Endothelial cell of umbilical vein (primary cell): ENCODE results near the gene MYO7B. TPM values are rescaled to one million over a fixed set of nuclear protein-coding genes. Genes with fewer than 3 reads are reported as not detected.

ENCODE experiments used
- BruUV-seq: library from RNA; stranded (reverse); fragments of 400-500 nt; replicated peaks from 2 replicates; lab custom pipeline; 2021; lab: Mats Ljungman, UMichigan
- CTCF ChIA-PET: fragments of 300-600, 350-600 bp; sonication (Branson Sonifier 250); formaldehyde crosslinking; loops from one replicate; lab custom pipeline; 2021; ENCODE audit warnings: antibody characterized with exemption, inconsistent platforms; lab: Charles Lee
- POLR2A ChIA-PET: fragments of 300-600, 350-600 bp; sonication (Branson Sonifier 250); formaldehyde crosslinking; loops from one replicate; lab custom pipeline; 2021; ENCODE audit warnings: antibody characterized with exemption, inconsistent platforms; lab: Charles Lee
- DNase-seq: peaks from one replicate; pipeline ENCODE4 v3.0.0-alpha.2; 2011; ENCODE audit warnings: low read depth, low spot score
- FAIRE-seq: peaks from 2 replicates; lab custom pipeline; 2011; peaks lifted over from hg19 to GRCh38; lab: Jason Lieb, UNC
- H2AFZ ChIP-seq: 2 replicates; pipeline ENCODE4 v1.6.0; 2012; ENCODE audit warnings: low read depth, low read length, control low read depth, inconsistent platforms
- H3K27ac ChIP-seq: 2 replicates; pipeline ENCODE4 v1.5.1; 2011; ENCODE audit warnings: low read depth, mild to moderate bottlenecking, control low read depth, low read length, moderate library complexity; ENCODE audit not compliant: insufficient read depth
- H3K27me3 ChIP-seq, 2 experiments: 2 replicates each; pipeline versions ENCODE4 v1.6.0 to v1.6.1; 2011; ENCODE audit warnings: low read length in 2 of 2, mixed read lengths in 1 of 2; ENCODE audit not compliant: control insufficient read depth in 2 of 2, insufficient read depth in 2 of 2
- H3K36me3 ChIP-seq, 2 experiments: 2 replicates in 1 of 2; 3 replicates in 1 of 2; pipeline ENCODE4 v1.5.1; 2011; ENCODE audit warnings: low read length in 2 of 2, mild to moderate bottlenecking in 1 of 2, moderate library complexity in 1 of 2; ENCODE audit not compliant: control insufficient read depth in 2 of 2, insufficient read depth in 2 of 2; ENCODE audit errors: extremely low read depth in 1 of 2
- H3K4me1 ChIP-seq: 3 replicates; pipeline ENCODE4 v1.5.1; 2011; ENCODE audit warnings: mild to moderate bottlenecking, low read length; ENCODE audit not compliant: control insufficient read depth, insufficient read depth; ENCODE audit errors: extremely low read depth
- H3K4me2 ChIP-seq: 2 replicates; pipeline ENCODE4 v1.6.1; 2011; ENCODE audit warnings: low read length, control low read depth, mixed read lengths; ENCODE audit not compliant: insufficient read depth
- H3K4me3 ChIP-seq, 3 experiments: fragments of 200-600 bp in 1 of 3; sonication (generic), shearing (Covaris generic) in 1 of 3; replicated peaks in 1 of 3; 2 replicates each; pipeline ENCODE4 v1.5.1; 2011 to 2016; ENCODE audit warnings: control low read depth in 3 of 3, low read length in 3 of 3, mild to moderate bottlenecking in 2 of 3, inconsistent platforms in 1 of 3, low read depth in 1 of 3, moderate library complexity in 1 of 3; ENCODE audit not compliant: insufficient read depth in 1 of 3
- H3K79me2 ChIP-seq: 2 replicates; pipeline ENCODE4 v1.6.0; 2012; ENCODE audit warnings: low read length, inconsistent platforms; ENCODE audit not compliant: control insufficient read depth, insufficient read depth
- H3K9ac ChIP-seq: replicated peaks from 2 replicates; pipeline ENCODE3; 2011; ENCODE audit warnings: low read length, control low read depth; ENCODE audit not compliant: insufficient read depth; ENCODE audit errors: extremely low read depth
- H3K9me1 ChIP-seq: replicated peaks from 3 replicates; pipeline ENCODE4 v1.6.0; 2011; ENCODE audit warnings: mild to moderate bottlenecking, low read length; ENCODE audit not compliant: control insufficient read depth, insufficient read depth; ENCODE audit errors: extremely low read depth
- H3K9me3 ChIP-seq: replicated peaks from 2 replicates; pipeline ENCODE4 v1.5.1; 2012; ENCODE audit warnings: low read length, inconsistent platforms; ENCODE audit not compliant: control insufficient read depth, insufficient read depth
- H4K20me1 ChIP-seq: replicated peaks from 2 replicates; pipeline ENCODE3; 2011; ENCODE audit warnings: mild to moderate bottlenecking, low read length; ENCODE audit not compliant: control insufficient read depth, insufficient read depth; ENCODE audit errors: extremely low read depth
- EZH2 ChIP-seq: IDR thresholded peaks from 2 replicates; pipeline ENCODE4 v1.6.1; 2012; ENCODE audit warnings: borderline replicate concordance, low read depth, mild to moderate bottlenecking, moderate library complexity, low read length, inconsistent platforms; ENCODE audit not compliant: severe bottlenecking
- FOS ChIP-seq: IDR thresholded peaks from 2 replicates; pipeline ENCODE4 v1.6.1; 2011; ENCODE audit warnings: mild to moderate bottlenecking, low read length, moderate library complexity, borderline replicate concordance; ENCODE audit not compliant: insufficient read depth
- GATA2 ChIP-seq: IDR thresholded peaks from 2 replicates; pipeline ENCODE4 v1.7.0; 2011; ENCODE audit warnings: low read depth, mild to moderate bottlenecking, moderate library complexity, mixed read lengths, low read length; ENCODE audit not compliant: insufficient read length, insufficient read depth
- JUN ChIP-seq: IDR thresholded peaks from 2 replicates; pipeline ENCODE4 v1.6.1; 2011; ENCODE audit warnings: borderline replicate concordance, low read depth; ENCODE audit not compliant: insufficient read length, insufficient read depth
- MAX ChIP-seq: IDR thresholded peaks from 2 replicates; pipeline ENCODE4 v1.6.1; 2011; ENCODE audit not compliant: insufficient read depth, insufficient read length
- MYC ChIP-seq: IDR thresholded peaks from one replicate; pipeline ENCODE4 v1.6.1; 2011; ENCODE audit warnings: mild to moderate bottlenecking, low read depth, low read length
- POLR2A ChIP-seq: IDR thresholded peaks from 2 replicates; pipeline ENCODE4 v1.6.1; 2012; ENCODE audit warnings: low read depth, mild to moderate bottlenecking, control low read depth, low read length
- POLR2AphosphoS5 ChIP-seq: IDR thresholded peaks from 2 replicates; pipeline ENCODE4 v1.6.1; 2012; ENCODE audit warnings: low read depth, mild to moderate bottlenecking, control low read depth, low read length, moderate library complexity; ENCODE audit not compliant: insufficient read depth
- dilution Hi-C: fragments of 300-500 bp; cut with MboI; formaldehyde crosslinking; loops from one replicate; pipeline ENCODE4 v1.15.0; 2019; ENCODE audit warnings: low sequenced_read_pairs; ENCODE audit not compliant: extremely low pct_ligation_motif_present
- intact Hi-C: fragments of 100-400 bp; cut with micrococcal nuclease; formaldehyde crosslinking; loops from one replicate; pipeline ENCODE4 v1.10.0; 2022
- polyA plus RNA-seq, 4 experiments: library from polyadenylated mRNA; depleted of rRNA in 3 of 4; stranded (reverse) in 3 of 4; unstranded in 1 of 4; fragments of >200 nt; gene quantifications; 2 replicates each; pipeline versions ENCODE4 v1.2.1 to v1.2.3, GENCODE V29; 2011 to 2012; ENCODE audit warnings: missing spikeins in 1 of 4
- total RNA-seq: library from RNA; stranded (reverse); gene quantifications from 2 replicates; pipeline ENCODE4 v1.2.3, GENCODE V29; 2021

MYO7B gene
- total and polyA plus RNA-seq, 2 donors (not counting 3 experiments of a cell fraction or from before 2014, with no cell fraction given), result 0.17 TPM; not detected in 1

- dilution Hi-C loops (no loop called here), intact Hi-C loops (no loop called here)
- no peak overlapping the region for H3K9ac ChIP-seq
- no peaks in the 10 kb centered on the region for H3K27me3 ChIP-seq
- no peak overlapping the region for H2AFZ ChIP-seq
- H3K9me1 ChIP-seq, result no peaks in the 10 kb centered on the region
- no peak overlapping the region for H3K27ac ChIP-seq
- BruUV-seq, result no TSS peak
- ChIA-PET CTCF (no interaction called here), POLR2A (no interaction called here)
- no peak for DNase-seq
- H3K9me3 ChIP-seq, result no peaks in the 10 kb centered on the region
- H3K4me3 ChIP-seq, result no peak overlapping the region
- H3K36me3 ChIP-seq, result peaks cover 31 to 40% of the 10 kb centered on the region in 2 experiments
- no peaks in the 10 kb centered on the region for H3K4me1 ChIP-seq
- no peaks in the 10 kb centered on the region for H4K20me1 ChIP-seq
- FAIRE-seq, result no peak
- H3K4me2 ChIP-seq, result no peak overlapping the region
- no peaks in the 10 kb centered on the region for H3K79me2 ChIP-seq
- TF ChIP-seq FOS (no peak), JUN (no peak), POLR2A (no peak), GATA2 (no peak), MAX (no peak), POLR2AphosphoS5 (no peak), MYC (no peak), EZH2 (no peak)
Measured at GRCh38 chr2:127485694-127486071, 49.8 kb upstream of the MYO7B start.
